ENCODE results near the gene RAD9A.
"Not testable (repeated sequence)": the region's sequence is repeated elsewhere in the genome, so short reads cannot be mapped to it uniquely, and the experiment has no call there.

The RAD9A gene

DNA sequence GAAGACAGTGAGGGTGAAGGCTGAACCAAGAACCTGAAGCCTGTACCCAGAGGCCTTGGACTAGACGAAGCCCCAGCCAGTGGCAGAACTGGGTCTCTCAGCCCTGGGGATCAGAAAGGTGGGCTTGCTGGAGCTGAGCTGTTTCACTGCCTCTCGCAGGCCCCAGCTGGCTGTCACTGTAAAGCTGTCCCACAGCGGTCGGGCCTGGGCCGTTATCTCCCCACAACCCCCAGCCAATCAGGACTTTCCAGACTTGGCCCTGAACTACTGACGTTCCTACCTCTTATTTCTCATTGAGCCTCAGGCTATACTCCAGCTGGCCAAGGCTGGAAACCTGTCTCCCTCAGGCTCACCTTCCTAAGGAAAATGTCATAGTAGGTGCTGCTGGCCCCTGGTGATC, 5.8 kb downstream of the RAD9A start:
- no peak for DNase-seq

DNA sequence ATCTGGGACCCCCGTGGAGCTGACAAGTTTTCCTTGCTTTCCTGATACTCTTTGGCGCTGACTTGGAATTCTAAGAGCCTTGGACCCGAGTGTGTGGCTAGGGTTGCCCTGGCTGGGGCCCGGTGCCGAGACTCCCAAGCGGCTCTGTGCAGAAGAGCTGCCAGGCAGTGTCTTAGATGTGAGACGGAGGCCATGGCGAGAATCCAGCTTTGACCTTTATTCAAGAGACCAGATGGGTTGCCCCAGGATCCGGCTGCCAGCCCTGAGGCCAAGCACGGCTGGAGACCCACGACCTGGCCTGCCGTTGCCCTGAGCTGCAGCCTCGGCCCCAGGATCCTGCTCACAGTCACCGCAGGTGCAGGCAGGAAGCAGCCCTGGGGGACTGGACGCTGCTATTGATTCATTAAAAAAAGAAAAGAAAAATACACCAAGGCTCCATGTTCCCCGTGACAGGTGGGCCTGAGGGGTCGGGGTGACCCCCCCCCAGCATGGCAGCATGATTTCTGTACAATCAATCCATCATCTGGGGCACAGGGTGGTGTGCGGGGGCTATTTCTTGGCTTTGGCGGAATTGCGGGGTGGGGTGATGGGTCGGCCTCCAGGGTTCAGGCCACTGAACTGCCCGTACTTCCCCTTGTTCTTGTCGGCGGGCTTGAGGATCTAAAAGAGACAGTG, 6.3 kb downstream of the RAD9A start:
- DNase-seq, result no peak

DNA sequence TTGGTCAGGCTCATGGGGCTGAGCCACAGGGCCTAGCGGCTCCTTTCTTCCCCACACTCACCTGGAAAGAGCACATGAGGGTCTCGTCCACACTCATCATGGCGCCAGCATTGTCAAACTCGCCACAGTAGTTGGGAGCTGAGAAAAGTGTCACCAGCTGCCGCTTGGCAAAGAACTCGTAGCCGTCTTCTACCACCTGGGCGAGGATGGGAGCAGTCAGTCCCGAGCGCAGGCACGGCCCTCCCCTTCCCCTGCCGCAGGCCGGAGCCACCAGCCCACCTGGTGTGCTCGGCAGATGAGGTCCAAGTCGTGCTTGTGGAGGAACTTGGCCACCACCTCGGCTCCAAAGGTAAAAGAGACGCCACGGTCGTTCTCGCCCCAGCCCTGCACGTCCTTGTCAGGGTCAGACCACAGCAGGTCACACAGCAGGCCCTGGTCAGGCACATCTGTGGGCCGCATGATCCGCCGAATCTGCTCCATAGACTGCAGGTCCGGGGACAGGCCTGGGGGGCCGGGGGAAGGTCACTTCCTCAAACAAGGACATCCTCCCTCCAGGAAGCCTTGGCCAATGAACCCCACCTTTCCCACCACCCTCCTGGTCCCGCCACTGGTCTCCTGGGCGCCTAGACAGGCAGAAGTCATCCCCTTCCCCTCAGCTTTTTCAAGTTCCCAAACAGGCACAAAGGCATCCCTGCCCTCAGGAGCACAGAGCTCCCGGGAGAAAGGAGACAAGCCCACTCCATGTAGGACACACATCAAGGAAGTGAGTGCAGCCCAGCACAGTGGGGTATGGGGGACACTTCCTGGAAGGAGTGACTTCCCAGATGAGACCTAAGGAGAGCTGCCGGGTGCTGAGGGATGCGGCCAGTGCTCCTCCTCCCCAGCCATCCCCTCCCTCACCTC, 7.1 kb downstream of the RAD9A start:
- no peak for DNase-seq

DNA sequence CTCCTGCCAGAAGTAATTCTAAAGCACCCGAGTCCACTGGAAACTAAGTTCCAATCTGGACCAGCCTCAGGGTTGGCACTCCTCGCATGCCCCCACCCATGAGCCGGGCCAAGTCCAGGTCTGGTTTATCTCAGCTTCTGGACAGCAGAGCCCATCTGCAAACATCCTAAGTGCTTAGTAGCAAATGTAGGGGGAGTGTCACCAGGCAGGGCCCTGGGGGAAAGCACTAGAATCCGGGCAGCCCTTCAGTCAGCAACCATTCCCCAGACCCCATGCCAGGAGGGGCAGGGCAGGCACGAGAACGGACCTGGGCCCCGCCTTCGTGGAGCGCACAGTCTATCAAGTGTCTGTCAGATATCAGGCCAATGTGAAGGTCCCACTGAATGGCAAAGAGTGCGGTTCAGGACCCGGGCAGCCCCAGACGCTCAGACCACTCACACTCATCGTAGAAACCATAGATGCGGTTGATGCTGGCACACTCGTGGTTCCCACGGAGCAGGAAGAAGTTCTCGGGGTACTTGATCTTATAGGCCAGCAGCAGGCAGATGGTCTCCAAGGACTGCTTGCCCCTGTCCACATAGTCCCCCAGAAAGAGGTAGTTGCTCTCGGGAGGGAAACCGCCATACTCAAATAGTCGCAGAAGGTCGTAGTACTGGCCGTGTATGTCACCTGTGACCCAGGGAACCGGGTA, 8.6 kb downstream of the RAD9A start:
- no peak for DNase-seq

DNA sequence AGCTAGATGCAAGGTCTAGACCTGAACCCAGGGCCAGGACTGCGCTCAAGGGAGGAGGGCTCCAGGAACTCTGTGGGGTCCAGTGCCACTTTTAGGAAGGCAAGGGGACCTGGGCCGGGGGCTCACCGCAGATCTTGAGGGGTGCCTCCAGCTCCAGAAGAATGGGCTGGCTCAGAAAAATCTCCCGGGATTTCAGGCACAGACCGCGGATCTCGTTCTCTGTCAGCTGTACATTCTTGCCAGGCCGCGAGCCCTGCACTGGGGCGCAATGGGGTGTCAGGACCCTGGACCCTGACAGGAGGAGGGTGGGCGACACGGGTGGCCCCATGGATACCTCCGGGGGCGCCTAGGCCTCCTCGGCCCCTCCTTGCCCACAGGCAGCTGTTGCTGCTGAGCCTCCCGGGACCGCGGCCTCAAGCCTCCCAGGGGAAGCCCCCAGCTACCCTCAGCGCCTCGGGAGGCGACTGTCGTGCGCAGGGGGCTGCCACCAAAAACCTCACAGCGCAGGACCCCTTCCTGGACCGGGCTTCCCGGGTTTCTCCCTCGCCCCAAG, 9.2 kb downstream of the RAD9A start:
- DNase-seq, result no peak

DNA sequence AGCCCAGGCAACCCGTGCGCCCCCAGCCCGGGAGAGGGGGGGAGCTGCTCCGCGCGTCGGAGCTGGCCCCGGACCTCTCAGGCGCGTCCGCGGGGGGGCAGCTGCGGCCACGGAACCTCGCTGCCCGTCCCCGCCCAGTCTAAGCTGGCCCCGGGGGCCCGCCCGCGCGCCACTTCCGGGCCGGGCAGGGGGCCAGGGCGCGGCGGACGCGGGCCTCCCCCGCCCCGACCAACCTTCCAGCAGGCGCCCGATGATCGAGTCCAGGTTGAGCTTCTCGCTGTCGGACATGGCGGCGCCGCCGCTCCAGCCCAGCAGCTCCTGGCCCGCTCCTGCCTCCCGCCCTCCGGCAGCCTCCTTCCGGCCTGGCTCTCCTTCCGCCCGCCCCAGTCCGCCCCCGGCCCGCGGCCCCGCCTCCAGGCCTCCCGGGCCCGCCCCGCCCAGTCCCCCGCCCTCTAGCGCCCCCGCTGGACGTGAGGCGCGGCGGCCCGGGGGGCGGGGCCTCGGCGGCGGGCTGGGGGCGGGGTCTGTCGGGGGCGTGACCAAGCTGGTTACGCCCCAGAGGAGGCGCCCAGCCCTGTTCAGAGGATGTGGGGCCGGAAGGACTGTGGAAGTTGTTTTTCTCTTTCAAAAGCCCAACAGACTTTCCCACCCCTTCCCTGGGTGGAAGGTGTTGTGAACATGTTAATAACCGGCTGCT, 9.9 kb downstream of the RAD9A start, which contains the start of gene PPP1CA:
TSS of gene PPP1CA (minus strand) at position 364 of the 697 bp plus-strand sequence. CDS start at position 288, 76 bp downstream.
- DNase-seq, result peak; percentile 95

DNA sequence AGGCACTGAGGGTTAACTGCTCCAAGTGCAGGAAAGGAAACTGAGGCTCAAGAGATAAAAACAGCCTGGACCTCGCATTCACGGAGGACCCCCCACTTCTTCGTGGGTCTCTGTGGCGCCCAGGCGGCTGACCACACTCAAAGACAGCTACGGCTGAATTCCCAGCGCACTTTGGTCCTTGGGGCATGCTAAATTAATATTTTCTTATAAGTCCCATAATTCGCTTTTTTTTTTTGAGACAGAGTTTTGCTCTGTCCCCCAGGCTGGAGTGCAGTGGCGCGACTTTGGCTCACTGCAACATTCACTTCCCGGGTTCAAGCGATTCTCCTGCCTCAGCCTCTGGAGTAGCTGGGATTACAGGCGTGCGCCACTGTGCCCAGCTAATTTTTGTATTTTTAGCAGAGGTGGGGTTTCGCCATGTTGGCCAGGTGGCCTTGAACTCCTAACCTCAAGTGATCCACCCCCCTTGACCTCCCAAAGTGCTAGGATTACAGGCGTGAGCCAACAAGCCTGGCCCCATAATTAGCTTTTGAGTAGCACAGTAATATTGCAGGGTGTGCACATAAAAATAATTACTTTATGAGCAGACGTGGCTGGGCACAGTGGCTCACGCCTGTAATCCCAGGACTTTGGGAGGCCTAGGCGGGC, 10.5 kb downstream of the RAD9A start:
- peak; percentile 70 for DNase-seq

DNA sequence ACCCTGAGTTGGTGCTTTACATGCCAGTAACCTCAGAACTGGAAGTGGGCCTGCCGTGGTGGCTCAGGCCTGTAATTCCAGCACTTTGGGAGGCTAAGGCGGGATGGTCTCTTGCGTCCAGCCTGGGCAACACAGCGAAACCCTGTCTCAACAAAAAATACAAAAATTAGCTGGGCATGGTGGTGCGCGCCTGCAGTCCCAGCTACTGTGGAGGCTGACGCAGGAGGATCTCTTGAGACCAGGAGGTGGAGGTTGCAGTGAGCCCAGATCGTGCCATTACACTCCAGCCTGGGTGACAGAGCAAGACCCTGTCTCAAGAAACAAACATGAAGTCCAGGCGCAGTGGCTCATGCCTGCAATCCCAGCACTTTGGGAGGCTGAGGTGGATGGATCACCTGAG, 11.3 kb downstream of the RAD9A start:
- DNase-seq, result not testable (repeated sequence)

DNA sequence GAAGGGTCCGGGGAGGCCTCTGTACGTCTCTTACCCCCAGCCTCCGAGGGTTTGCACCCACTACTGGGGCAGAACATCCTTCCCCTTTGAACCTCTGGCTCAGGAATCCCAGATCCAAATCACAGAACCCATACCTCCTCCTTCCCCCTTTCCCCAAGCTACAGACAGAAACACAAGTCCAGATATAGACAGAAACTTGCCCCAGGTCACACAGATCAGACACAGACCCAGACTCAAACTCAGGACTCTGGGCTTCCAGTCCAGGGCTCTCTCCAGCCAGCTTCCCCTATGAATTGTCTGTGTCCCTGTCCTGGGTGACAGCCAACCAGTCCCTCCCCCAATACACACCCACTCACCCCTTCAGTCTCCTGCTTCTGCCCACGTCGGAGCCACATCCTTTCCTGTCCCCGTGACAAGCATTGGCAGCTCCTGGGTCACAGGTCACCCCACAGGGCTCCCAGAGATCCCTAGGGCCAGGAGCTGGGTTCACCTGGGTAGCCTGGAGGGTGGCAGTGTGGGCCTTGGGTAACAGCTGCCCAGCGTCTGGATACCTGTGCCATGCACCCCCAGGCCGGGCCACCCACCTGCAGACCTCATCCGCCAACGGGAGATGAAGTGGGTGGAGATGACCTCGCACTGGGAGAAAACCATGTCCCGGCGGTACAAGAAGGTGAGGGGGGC, 12.9 kb downstream of the RAD9A start:
- DNase-seq, result no peak

DNA sequence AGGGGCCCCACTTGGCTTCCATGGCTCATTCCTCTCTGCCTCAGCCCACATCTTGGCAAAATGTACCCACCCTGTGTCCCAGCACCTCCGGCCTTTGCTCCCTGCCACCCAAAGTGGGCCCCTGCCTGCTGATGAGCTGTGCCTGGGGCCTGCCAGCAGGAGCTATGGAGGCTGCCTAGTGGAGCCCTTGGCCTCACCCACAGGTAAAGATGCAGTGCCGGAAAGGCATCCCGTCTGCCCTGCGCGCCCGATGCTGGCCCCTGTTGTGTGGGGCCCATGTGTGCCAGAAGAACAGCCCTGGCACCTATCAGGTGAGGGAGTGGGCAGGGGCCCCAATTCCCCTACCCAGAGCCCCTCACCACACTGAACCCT, 13.4 kb downstream of the RAD9A start:
- no peak for DNase-seq

DNA sequence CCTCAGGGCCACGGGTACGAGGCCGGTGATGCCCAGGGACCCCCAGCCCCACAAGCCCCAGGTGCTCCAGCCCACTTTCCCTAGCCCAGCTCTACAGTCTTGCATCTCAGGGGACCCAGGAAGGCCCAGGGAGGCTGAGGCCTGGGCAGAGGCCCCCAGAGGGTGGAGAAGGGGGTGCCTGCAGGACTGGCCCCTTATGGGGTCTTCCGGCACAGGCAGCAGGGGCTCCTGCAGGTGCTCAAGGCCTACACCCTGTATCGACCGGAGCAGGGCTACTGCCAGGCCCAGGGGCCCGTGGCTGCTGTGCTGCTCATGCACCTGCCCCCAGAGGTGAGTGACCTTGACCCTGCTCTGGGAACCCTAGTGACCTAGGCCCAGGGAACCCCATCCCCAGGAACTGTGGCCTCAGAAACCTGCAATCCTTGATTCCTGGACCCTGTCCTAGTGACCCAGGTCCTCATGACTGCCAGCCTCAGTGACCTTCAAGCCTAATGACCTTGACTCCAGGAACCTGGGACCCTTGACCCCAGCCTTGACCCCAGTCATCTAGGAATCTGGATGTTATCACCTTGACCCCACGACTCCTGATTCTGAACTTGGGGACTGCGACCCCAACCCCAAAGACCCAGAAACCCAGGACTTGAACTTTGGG, 14.0 kb downstream of the RAD9A start:
- DNase-seq, result no peak

DNA sequence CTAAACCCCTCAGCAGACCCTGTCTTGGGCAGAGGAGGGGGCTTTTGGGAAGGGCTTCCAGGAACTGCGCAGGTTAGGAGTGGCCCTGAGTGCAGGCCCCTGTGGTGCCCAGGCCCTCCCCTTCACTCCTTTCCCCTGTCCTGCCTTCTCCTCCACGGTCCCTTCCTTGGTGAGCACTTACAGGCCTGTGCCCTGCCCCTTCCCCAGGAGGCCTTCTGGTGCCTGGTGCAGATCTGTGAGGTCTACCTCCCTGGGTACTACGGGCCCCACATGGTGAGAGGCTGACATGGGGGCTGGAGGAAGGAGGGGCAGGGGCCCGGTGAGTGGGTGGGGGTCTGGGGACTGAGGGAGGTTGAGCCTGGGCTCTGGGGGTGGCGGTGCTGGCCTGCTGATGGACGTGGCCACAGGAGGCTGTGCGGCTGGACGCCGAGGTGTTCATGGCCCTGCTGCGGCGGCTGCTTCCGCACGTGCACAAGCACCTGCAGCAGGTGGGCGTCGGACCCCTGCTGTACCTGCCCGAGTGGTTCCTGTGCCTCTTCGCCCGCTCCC, 14.7 kb downstream of the RAD9A start:
- no peak for DNase-seq

DNA sequence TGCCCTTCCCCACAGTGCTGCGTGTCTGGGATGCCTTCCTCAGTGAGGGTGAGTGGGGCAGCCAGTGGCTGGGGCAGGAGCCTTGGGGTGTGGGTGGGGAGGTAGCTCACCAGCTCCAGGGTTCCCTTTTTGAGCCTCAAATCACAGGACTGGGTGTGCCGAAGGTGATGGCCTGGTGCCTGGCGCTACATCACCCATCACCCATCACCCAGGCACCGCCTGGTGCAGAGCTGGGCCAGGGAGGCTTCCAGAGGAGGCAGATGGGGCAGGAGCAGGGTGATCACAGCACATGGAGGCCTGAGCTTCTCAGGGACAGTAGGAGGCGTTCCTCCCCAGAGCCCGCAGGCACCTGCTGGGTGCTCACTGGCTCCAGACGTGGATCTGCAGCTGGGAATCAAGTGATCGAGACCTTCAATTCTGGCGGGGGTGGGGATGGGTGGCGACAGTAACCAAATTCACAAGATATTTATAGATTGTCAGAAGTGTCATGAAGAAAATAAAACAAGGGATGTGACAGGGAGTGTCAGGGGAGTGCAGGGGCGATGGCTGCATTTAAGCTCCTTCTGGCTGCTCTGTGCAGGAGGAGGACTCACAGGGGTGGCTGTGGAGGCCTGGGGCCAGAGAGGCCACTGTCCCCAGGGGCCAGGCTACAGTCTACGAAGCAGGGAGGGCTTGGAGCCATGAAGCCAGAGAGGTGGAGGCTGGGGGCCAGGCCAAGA, 15.3 kb downstream of the RAD9A start:
- peak; percentile 13 for DNase-seq

DNA sequence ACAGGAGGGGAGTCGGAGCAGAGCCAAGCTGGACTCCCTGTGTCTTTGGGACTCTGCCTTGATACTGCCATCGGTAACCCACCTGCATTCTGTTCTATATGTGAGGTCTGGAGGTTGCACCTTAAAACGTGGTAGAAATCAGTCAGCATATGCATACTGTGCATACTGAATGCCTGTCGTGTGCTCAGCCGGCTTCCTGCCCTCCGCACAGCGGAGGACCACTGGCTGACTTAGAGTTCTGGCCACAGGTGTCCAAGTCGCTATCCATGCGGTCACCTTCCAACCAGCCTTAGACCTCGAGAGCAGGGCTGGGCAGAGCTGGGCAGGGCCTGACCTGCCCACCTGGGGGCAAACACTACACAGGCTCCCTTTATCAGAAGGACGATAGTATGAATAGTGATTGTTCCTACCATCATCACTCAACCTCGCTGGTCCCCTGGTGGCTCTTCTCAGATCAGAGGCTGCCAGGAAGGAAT, 15.9 kb downstream of the RAD9A start:
- DNase-seq, result no peak

DNA sequence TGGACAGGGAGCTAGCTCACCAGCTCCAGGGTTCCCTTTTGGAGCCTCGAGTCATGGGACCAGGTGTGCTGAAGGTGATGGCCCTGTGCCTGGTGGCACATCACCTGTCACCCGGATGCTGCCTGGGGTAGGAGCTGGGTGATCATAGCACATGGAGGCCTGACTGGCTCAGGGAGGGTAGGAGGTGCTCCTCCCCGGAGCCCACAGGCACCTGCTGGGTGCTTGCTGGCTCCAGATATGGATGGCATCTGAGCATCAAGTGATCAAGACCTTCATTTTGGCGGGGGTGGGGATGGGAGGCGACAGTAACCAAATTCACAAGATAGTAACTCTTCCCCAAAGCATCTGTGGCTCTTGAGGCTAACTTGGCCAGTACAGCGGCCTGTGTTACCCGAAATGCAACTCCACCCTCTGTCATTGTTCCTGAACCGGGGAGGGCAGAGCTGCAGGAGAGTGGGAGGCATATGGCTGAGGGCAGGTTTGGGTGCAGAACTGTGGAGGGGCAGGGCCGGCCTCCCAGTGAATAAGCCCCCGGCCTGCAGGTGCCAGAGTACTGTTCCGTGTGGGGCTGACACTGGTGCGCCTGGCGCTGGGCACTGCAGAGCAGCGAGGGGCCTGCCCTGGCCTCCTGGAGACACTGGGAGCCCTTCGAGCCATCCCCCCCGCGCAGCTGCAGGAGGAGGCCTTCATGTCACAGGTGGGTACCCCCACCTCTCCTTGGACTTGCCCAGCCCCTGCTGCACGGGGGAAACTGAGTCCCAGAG, 16.8 kb downstream of the RAD9A start:
- DNase-seq, result no peak

DNA sequence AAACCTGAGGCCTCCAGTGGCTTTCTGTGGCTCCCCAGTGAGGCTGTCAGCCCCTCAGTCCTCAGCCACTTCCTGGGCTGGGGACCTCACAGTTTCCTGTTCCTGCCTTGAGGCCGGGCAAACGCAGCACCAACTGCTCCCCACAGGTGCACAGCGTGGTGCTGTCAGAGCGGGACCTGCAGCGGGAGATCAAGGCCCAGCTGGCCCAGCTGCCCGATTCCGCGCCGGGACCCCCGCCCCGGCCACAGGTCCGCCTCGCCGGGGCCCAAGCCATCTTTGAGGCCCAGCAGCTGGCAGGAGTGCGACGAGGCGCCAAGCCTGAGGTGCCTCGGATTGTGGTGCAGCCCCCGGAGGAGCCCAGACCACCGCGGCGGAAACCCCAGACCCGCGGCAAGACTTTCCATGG, 17.5 kb downstream of the RAD9A start:
- DNase-seq, result no peak

DNA sequence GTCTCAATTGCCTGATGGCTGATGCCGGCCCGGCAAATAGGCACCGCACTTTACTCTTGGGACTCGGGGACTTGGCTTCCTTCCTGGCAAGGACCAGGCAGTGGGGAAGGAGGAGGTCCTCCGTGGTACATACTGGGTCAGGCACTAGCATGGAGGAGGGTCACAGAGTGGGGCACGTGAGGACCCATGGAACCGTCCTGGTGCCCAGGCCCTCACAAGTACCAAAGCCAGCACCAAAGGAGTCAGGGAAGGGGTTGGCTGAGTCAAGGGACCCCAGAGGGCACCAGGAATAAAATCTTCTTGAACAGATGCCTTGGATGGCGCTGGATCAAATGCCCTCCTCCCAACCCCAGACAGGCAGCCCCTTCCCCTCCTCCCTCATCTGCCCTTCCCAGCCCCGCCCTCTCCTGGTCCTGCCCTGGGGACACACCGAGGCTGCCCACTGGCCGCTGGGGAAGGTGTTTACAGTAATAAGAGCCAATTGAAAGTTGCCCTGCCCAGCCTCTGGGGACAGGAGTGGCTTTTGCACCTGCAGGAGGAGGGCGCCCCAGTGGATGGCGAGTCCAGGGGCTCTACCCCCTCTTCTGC, 18.1 kb downstream of the RAD9A start:
- DNase-seq, result peak; percentile 92

DNA sequence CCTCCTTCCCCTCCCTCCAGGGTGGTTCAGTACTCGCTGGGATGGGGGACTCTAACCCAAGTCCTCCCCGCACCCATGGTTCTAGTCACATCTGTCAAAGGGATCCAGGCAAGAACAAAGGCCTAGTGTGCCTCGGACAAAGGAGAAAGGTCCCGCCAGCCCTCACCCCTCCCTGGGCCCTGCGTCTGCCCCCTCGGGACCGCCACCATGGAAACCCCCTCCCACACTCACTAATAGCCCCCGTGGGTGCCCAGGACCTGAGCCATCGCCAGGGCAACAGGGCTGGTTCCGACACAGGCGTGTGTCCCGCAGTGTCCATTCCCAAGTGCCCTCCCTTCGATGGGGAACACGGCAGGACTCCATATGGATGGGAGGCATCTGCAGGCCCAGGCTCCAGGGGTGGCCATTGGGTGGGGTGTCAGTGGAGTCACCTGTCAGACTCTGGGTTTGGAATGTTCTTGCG, 18.6 kb downstream of the RAD9A start:
- DNase-seq, result no peak
